SU-DHL-6 (cell line): ENCODE results near the gene KIF2C.
"Not testable (repeated sequence)": the region's sequence is repeated elsewhere in the genome, so short reads cannot be mapped to it uniquely, and the experiment has no call there.

Source experiments
- H2AFZ ChIP-seq: fragments of 200-600 bp; sonication (generic); 2 replicates; pipeline ENCODE4 v1.6.1; 2014; ENCODE audit warnings: low read depth, mild to moderate bottlenecking, moderate library complexity, mixed read lengths, antibody characterized with exemption, low read length; ENCODE audit not compliant: severe bottlenecking
- H3F3A ChIP-seq: fragments of 200-600 bp; shearing (Covaris generic); 2 replicates; pipeline ENCODE4 v1.6.0; 2016; ENCODE audit warnings: antibody characterized with exemption, mild to moderate bottlenecking; ENCODE audit not compliant: insufficient read depth
- H3K27ac ChIP-seq: fragments of 200-600 bp; sonication (generic); 2 replicates; pipeline ENCODE4 v1.5.1; 2016; ENCODE audit warnings: low read depth, mild to moderate bottlenecking, low read length, moderate library complexity, mixed read lengths
- H3K27me3 ChIP-seq: fragments of 200-600 bp; sonication (generic), shearing (Covaris generic); 2 replicates; pipeline ENCODE4 v1.6.0; 2014; ENCODE audit warnings: mild to moderate bottlenecking, low read length
- H3K36me3 ChIP-seq: fragments of 200-600 bp; sonication (generic); 2 replicates; pipeline ENCODE4 v1.6.1; 2014; ENCODE audit warnings: mild to moderate bottlenecking, low read length, mixed read lengths
- H3K4me2 ChIP-seq: fragments of 300-600, 200-600 bp; shearing (Covaris generic), sonication (generic); 2 replicates; pipeline ENCODE4 v1.6.0; 2014; ENCODE audit warnings: low read length, low read depth, mild to moderate bottlenecking; ENCODE audit not compliant: poor library complexity, severe bottlenecking
- H3K4me3 ChIP-seq: fragments of 200-600 bp; sonication (generic); 2 replicates; pipeline ENCODE4 v1.5.1; 2014; ENCODE audit warnings: antibody characterized with exemption, low read length, mild to moderate bottlenecking, mixed read lengths; ENCODE audit not compliant: insufficient read depth, poor library complexity, severe bottlenecking
- H3K79me2 ChIP-seq: fragments of 200-600 bp; sonication (generic); 2 replicates; pipeline ENCODE4 v1.6.1; 2014; ENCODE audit warnings: mild to moderate bottlenecking, low read length, moderate library complexity; ENCODE audit not compliant: insufficient read depth
- H3K9ac ChIP-seq: fragments of 200-600 bp; sonication (generic); 2 replicates; pipeline ENCODE4 v1.7.0; 2014; ENCODE audit warnings: mild to moderate bottlenecking, low read length
- H3K9me2 ChIP-seq: fragments of 200-600 bp; sonication (generic); replicated peaks from 2 replicates; pipeline ENCODE4 v1.6.1; 2014; ENCODE audit warnings: low read length; ENCODE audit not compliant: insufficient read depth
- H3K9me3 ChIP-seq: fragments of 200-600 bp; sonication (generic); 2 replicates; pipeline ENCODE4 v1.6.1; 2014; ENCODE audit warnings: low read length, mixed read lengths; ENCODE audit not compliant: insufficient read depth
- H4K20me1 ChIP-seq: fragments of 200-600 bp; sonication (generic); 2 replicates; pipeline ENCODE4 v1.6.1; 2014; ENCODE audit warnings: low read depth, mild to moderate bottlenecking, antibody characterized with exemption, low read length, moderate library complexity, mixed read lengths
- EZH2phosphoT487 ChIP-seq: fragments of 200-600 bp; sonication (generic), shearing (Covaris generic); conservative IDR thresholded peaks from 2 replicates; pipeline ENCODE4 v1.6.1; 2018; ENCODE audit warnings: mild to moderate bottlenecking, antibody characterized with exemption, low read length, moderate library complexity, mixed read lengths
- TF ChIP-seq, protein P1 (sequence below): fragments of 200-600 bp; sonication (generic); IDR thresholded peaks from one replicate; pipeline ENCODE4 v1.5.1; 2017; ENCODE audit warnings: antibody characterized with exemption, mild to moderate bottlenecking, low read length, moderate library complexity; ENCODE audit not compliant: insufficient read depth, poor library complexity, severe bottlenecking

The KIF2C gene

DNA sequence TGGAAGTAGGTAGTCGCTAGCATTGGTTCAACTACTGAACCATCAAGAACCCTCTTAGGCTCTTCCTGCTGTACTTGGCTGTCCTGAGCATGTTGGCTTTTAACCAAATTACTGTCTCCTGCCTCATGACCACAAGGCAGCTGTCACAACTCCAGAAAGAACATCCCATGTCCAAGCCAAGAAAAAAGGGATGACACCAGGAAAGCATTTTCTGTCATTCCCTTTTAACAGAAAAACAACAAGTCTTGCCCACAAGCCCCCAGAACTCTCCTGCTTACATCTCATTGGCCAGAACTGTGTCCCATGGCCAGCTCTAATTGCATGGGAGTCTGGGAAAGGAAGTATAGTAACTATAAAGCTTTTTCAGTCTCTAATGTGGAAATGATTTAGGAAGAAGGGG is 6.3 kb upstream of the KIF2C start:
- Histone ChIP-seq H3K9me3 (no peaks in the 10 kb centered on the region), H3K9ac (no peak overlapping the region; the same call in 1 of the 2 replicates), H3K79me2 (no peaks in the 10 kb centered on the region), H3K27me3 (no peaks in the 10 kb centered on the region), H3K4me2 (no peak overlapping the region), H3K9me2 (no peaks in the 10 kb centered on the region), H3F3A (peaks cover 27% of the 10 kb centered on the region), H3K4me3 (no peak overlapping the region), H3K36me3 (no peaks in the 10 kb centered on the region), H3K27ac (no peak overlapping the region), H2AFZ (no peak overlapping the region), H4K20me1 (no peaks in the 10 kb centered on the region)
- TF ChIP-seq EZH2phosphoT487, result no peak
- TF ChIP-seq, protein P1, sequence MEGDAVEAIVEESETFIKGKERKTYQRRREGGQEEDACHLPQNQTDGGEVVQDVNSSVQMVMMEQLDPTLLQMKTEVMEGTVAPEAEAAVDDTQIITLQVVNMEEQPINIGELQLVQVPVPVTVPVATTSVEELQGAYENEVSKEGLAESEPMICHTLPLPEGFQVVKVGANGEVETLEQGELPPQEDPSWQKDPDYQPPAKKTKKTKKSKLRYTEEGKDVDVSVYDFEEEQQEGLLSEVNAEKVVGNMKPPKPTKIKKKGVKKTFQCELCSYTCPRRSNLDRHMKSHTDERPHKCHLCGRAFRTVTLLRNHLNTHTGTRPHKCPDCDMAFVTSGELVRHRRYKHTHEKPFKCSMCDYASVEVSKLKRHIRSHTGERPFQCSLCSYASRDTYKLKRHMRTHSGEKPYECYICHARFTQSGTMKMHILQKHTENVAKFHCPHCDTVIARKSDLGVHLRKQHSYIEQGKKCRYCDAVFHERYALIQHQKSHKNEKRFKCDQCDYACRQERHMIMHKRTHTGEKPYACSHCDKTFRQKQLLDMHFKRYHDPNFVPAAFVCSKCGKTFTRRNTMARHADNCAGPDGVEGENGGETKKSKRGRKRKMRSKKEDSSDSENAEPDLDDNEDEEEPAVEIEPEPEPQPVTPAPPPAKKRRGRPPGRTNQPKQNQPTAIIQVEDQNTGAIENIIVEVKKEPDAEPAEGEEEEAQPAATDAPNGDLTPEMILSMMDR, result no peak

DNA sequence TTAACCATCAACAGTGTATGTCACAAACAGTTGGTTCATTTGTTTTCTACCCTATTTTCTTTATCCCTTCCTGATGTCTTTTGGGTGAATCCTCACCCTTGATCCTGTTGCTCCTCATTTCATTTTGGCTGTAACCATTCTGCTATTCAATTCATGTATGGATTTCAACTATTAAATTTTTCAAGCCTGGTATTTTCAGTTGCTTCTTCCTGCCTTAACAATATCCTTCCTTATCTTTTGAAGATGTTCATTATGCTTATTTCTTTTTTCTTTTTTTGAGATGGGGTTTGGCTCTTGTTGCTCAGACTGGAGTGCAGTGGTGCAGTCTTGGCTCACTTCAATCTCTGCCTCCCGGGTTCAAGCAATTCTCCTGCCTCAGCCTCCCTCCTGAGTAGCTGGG is 5.9 kb upstream of the KIF2C start:
- H3K4me3 ChIP-seq, result no peak overlapping the region
- H3K9ac ChIP-seq, result no peak overlapping the region
- H3F3A ChIP-seq, result peaks cover 27% of the 10 kb centered on the region
- H3K27ac ChIP-seq, result no peak overlapping the region
- no peaks in the 10 kb centered on the region for H3K9me3 ChIP-seq
- TF ChIP-seq, protein P1, result no peak
- TF ChIP-seq EZH2phosphoT487, result no peak
- H3K36me3 ChIP-seq, result no peaks in the 10 kb centered on the region
- H3K27me3 ChIP-seq, result no peaks in the 10 kb centered on the region
- no peak overlapping the region for H3K4me2 ChIP-seq
- H4K20me1 ChIP-seq, result no peaks in the 10 kb centered on the region
- H3K9me2 ChIP-seq, result no peaks in the 10 kb centered on the region
- H3K79me2 ChIP-seq, result no peaks in the 10 kb centered on the region
- no peak overlapping the region for H2AFZ ChIP-seq

DNA sequence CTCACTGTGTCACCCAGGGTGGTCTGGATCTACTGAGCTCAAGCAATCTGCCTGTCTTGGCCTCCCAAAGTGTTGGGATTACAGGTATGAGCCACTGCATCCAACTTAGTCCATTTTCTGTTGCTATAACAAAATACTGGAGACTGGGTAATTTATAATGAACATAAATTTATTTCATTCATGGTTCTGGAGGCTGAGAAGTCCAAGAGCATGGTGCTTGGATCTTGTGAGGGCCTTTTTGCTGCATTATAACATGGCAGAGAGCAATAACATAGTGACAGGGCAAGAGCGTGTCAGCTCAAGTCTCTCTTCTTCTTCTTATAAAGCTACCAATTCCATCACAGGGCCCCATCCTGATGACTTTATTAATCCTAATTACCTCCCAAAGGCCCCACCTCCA is 3.6 kb upstream of the KIF2C start:
- H3K27ac ChIP-seq, result no peak overlapping the region
- H3K9ac ChIP-seq, result no peak overlapping the region
- peaks cover 5% of the 10 kb centered on the region for H3K36me3 ChIP-seq
- H4K20me1 ChIP-seq, result no peaks in the 10 kb centered on the region
- peaks cover 9% of the 10 kb centered on the region for H3F3A ChIP-seq
- peaks cover 13% of the 10 kb centered on the region for H3K79me2 ChIP-seq
- no peak overlapping the region for H3K4me2 ChIP-seq
- H3K9me2 ChIP-seq, result no peaks in the 10 kb centered on the region
- no peak overlapping the region for H2AFZ ChIP-seq
- H3K27me3 ChIP-seq, result no peaks in the 10 kb centered on the region
- no peak overlapping the region for H3K4me3 ChIP-seq
- no peak for TF ChIP-seq EZH2phosphoT487
- H3K9me3 ChIP-seq, result no peaks in the 10 kb centered on the region

DNA sequence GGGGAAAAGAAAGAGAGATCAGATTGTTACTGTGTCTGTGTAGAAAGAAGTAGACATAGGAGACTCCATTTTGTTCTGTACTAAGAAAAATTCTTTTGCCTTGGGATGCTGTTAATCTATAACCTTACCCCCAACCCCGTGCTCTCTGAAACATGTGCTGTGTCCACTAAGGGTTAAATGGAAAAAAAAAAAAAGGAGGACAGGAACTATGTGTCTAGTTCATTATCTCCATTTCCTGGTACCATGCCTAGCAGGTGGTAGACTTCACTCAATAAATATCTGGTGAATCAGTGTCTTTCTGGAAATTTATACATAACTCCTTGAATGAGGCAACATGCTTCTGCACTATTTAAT is 707 bp upstream of the KIF2C start:
- H2AFZ ChIP-seq, result peak overlapping the region; percentile 45
- H3K27me3 ChIP-seq, H3K9me3 ChIP-seq, H3F3A ChIP-seq, H3K9me2 ChIP-seq, H4K20me1 ChIP-seq: not testable (repeated sequence)
- peaks cover 37% of the 10 kb centered on the region for H3K79me2 ChIP-seq
- H3K4me3 ChIP-seq, result peak overlapping the region; percentile 80
- H3K36me3 ChIP-seq, result peaks cover 11% of the 10 kb centered on the region
- H3K4me2 ChIP-seq, result peak overlapping the region; percentile 95
- peak overlapping the region; percentile 63 for H3K27ac ChIP-seq
- peak overlapping the region; percentile 95 for H3K9ac ChIP-seq
